GM19467 (cell line): ENCODE results near the gene RXFP4.
"Not testable (repeated sequence)": the region's sequence is repeated elsewhere in the genome, so short reads cannot be mapped to it uniquely, and the experiment has no call there.

Experiments used
- ATAC-seq: cut with Tn5 transposase; IDR thresholded peaks from one replicate; pipeline ENCODE4 v1.9.1; 2021; ENCODE audit warnings: mild to moderate bottlenecking, moderate library complexity; ENCODE audit not compliant: unreplicated experiment

Gene RXFP4

GRCh38 chr1:155976913-155977689 lies 35.7 kb downstream of the RXFP4 start:
- ATAC-seq = no peak

- ATAC-seq = no peak
These were observed 36.4 kb downstream of the RXFP4 start for GRCh38 chr1:155977690-155978324.

GRCh38 chr1:155978325-155978972 lies 37.0 kb downstream of the RXFP4 start, which contains the start of gene ARHGEF2:
TSS of gene ARHGEF2 (minus strand) at chr1:155978547. CDS start at chr1:155978427, 120 bp downstream.
- ATAC-seq = no peak

GRCh38 chr1:155978973-155979429 lies 37.6 kb downstream of the RXFP4 start:
- ATAC-seq = no peak

GRCh38 chr1:155979597-155980343 lies 38.3 kb downstream of the RXFP4 start:
- ATAC-seq = no peak

GRCh38 chr1:155981266-155982088 lies 40.0 kb downstream of the RXFP4 start:
- no peak for ATAC-seq

- no peak for ATAC-seq
These were observed 40.7 kb downstream of the RXFP4 start for GRCh38 chr1:155982106-155982505.

- no peak for ATAC-seq
These were observed 42.0 kb downstream of the RXFP4 start for GRCh38 chr1:155983191-155984024.

GRCh38 chr1:155984341-155984740 lies 42.9 kb downstream of the RXFP4 start:
- no peak for ATAC-seq

- not testable (repeated sequence) for ATAC-seq
These were observed 43.6 kb downstream of the RXFP4 start for GRCh38 chr1:155984903-155985645.

- ATAC-seq = no peak
These were observed 48.0 kb downstream of the RXFP4 start for GRCh38 chr1:155989242-155990004.

- no peak for ATAC-seq
These were observed 48.7 kb downstream of the RXFP4 start for GRCh38 chr1:155990005-155990739.
